IPS-15b (cell line): ENCODE data around the gene KDM2B.

Source experiments
- H3K27me3 ChIP-seq: one replicate; pipeline ENCODE4 v1.6.1; 2013; ENCODE audit warnings: low read length; ENCODE audit not compliant: control insufficient read depth, insufficient read depth
- H3K36me3 ChIP-seq: one replicate; pipeline ENCODE4 v1.6.1; 2013; ENCODE audit warnings: low read length; ENCODE audit not compliant: control insufficient read depth, insufficient read depth
- H3K4me1 ChIP-seq: one replicate; pipeline ENCODE4 v1.6.1; 2013; ENCODE audit warnings: mild to moderate bottlenecking, low read length; ENCODE audit not compliant: control insufficient read depth, insufficient read depth
- H3K4me3 ChIP-seq: one replicate; pipeline ENCODE4 v1.5.1; 2013; ENCODE audit warnings: low read depth, low read length
- H3K9ac ChIP-seq: one replicate; pipeline ENCODE4 v1.6.1; 2013; ENCODE audit warnings: low read depth, mild to moderate bottlenecking, low read length
- H3K9me3 ChIP-seq: one replicate; pipeline ENCODE4 v1.6.1; 2013; ENCODE audit warnings: mild to moderate bottlenecking, low read length; ENCODE audit not compliant: control insufficient read depth, insufficient read depth

The KDM2B gene

GRCh38 chr12:121443193-121443870 lies 137.5 kb downstream of the KDM2B start:
- H3K36me3 ChIP-seq: peaks cover 52% of the 10 kb centered on the region
- H3K4me1 ChIP-seq: no peaks in the 10 kb centered on the region
- no peak overlapping the region for H3K9ac ChIP-seq
- H3K4me3 ChIP-seq: no peak overlapping the region
- H3K9me3 ChIP-seq: no peaks in the 10 kb centered on the region
- no peaks in the 10 kb centered on the region for H3K27me3 ChIP-seq

GRCh38 chr12:121442028-121442948 lies 138.5 kb downstream of the KDM2B start:
- no peaks in the 10 kb centered on the region for H3K9me3 ChIP-seq
- H3K36me3 ChIP-seq: peaks cover 52% of the 10 kb centered on the region
- H3K9ac ChIP-seq: no peak overlapping the region

GRCh38 chr12:121441555-121441954 lies 139.3 kb downstream of the KDM2B start:
- H3K4me1 ChIP-seq: no peaks in the 10 kb centered on the region
- no peaks in the 10 kb centered on the region for H3K9me3 ChIP-seq
- H3K9ac ChIP-seq: no peak overlapping the region
- H3K4me3 ChIP-seq: no peak overlapping the region
- H3K27me3 ChIP-seq: no peaks in the 10 kb centered on the region
- peaks cover 56% of the 10 kb centered on the region for H3K36me3 ChIP-seq

More at GRCh38 chr12:121442028-121442948, 138.5 kb downstream of the KDM2B start:
- no peaks in the 10 kb centered on the region for H3K4me1 ChIP-seq
- H3K27me3 ChIP-seq: no peaks in the 10 kb centered on the region
- H3K4me3 ChIP-seq: no peak overlapping the region

- Histone ChIP-seq H3K4me1 (no peaks in the 10 kb centered on the region), H3K4me3 (no peak overlapping the region), H3K9me3 (no peaks in the 10 kb centered on the region), H3K9ac (no peak overlapping the region), H3K27me3 (no peaks in the 10 kb centered on the region), H3K36me3 (peaks cover 59% of the 10 kb centered on the region)
These were observed 140.1 kb downstream of the KDM2B start for GRCh38 chr12:121440768-121441167.

GRCh38 chr12:121439715-121440114 lies 141.1 kb downstream of the KDM2B start:
- Histone ChIP-seq H3K9me3 (no peaks in the 10 kb centered on the region), H3K4me1 (no peaks in the 10 kb centered on the region), H3K4me3 (no peak overlapping the region), H3K27me3 (no peaks in the 10 kb centered on the region), H3K36me3 (peaks cover 59% of the 10 kb centered on the region), H3K9ac (no peak overlapping the region)

- Histone ChIP-seq H3K27me3 (no peaks in the 10 kb centered on the region), H3K4me1 (no peaks in the 10 kb centered on the region), H3K4me3 (no peak overlapping the region), H3K9ac (no peak overlapping the region), H3K9me3 (no peaks in the 10 kb centered on the region), H3K36me3 (peaks cover 51% of the 10 kb centered on the region)
These were observed 141.9 kb downstream of the KDM2B start for GRCh38 chr12:121438905-121439304.

GRCh38 chr12:121436706-121437105 lies 144.1 kb downstream of the KDM2B start:
- Histone ChIP-seq H3K36me3 (peaks cover 44% of the 10 kb centered on the region), H3K4me3 (no peak overlapping the region), H3K9me3 (no peaks in the 10 kb centered on the region), H3K9ac (no peak overlapping the region), H3K27me3 (no peaks in the 10 kb centered on the region), H3K4me1 (no peaks in the 10 kb centered on the region)

GRCh38 chr12:121432740-121433480 lies 147.9 kb downstream of the KDM2B start:
- no peaks in the 10 kb centered on the region for H3K9me3 ChIP-seq
- H3K36me3 ChIP-seq: peaks cover 42% of the 10 kb centered on the region
- H3K27me3 ChIP-seq: no peaks in the 10 kb centered on the region
- no peak overlapping the region for H3K4me3 ChIP-seq
- H3K9ac ChIP-seq: no peak overlapping the region
- H3K4me1 ChIP-seq: no peaks in the 10 kb centered on the region

- Histone ChIP-seq H3K36me3 (peaks cover 43% of the 10 kb centered on the region), H3K9me3 (no peaks in the 10 kb centered on the region), H3K27me3 (no peaks in the 10 kb centered on the region), H3K9ac (no peak overlapping the region), H3K4me1 (no peaks in the 10 kb centered on the region), H3K4me3 (no peak overlapping the region)
These were observed 149.9 kb downstream of the KDM2B start for GRCh38 chr12:121430833-121431415.

- Histone ChIP-seq H3K9ac (no peak overlapping the region), H3K27me3 (no peaks in the 10 kb centered on the region), H3K4me1 (no peaks in the 10 kb centered on the region), H3K36me3 (peaks cover 47% of the 10 kb centered on the region), H3K4me3 (no peak overlapping the region), H3K9me3 (no peaks in the 10 kb centered on the region)
These were observed 151.9 kb downstream of the KDM2B start for GRCh38 chr12:121428883-121429282.

- Histone ChIP-seq H3K4me3 (no peak overlapping the region), H3K9ac (no peak overlapping the region), H3K27me3 (no peaks in the 10 kb centered on the region), H3K4me1 (no peaks in the 10 kb centered on the region), H3K36me3 (peaks cover 54% of the 10 kb centered on the region), H3K9me3 (no peaks in the 10 kb centered on the region)
These were observed 153.2 kb downstream of the KDM2B start for GRCh38 chr12:121427556-121428050.
